Loucy (cell line): ENCODE results near the gene ASB11.

ENCODE experiments used
- H2AFZ ChIP-seq: fragments of 200-600 bp; sonication (generic); 2 replicates; pipeline ENCODE4 v1.6.0; 2016; ENCODE audit warnings: antibody characterized with exemption, mild to moderate bottlenecking, low read length, moderate library complexity
- H3F3A ChIP-seq: fragments of 200-600 bp; 2 replicates; pipeline ENCODE4 v1.6.0; 2016; ENCODE audit warnings: antibody characterized with exemption, low read depth, mild to moderate bottlenecking
- H3K27me3 ChIP-seq: fragments of 200-600 bp; sonication (generic); 2 replicates; pipeline ENCODE4 v1.6.1; 2014; ENCODE audit warnings: low read length, mild to moderate bottlenecking; ENCODE audit not compliant: insufficient read depth, poor library complexity, severe bottlenecking
- H3K36me3 ChIP-seq: fragments of 200-600 bp; sonication (generic); 2 replicates; pipeline ENCODE4 v1.6.1; 2016; ENCODE audit warnings: low read length; ENCODE audit not compliant: insufficient read depth
- H3K4me1 ChIP-seq: fragments of 200-600 bp; sonication (generic); 2 replicates; pipeline ENCODE4 v1.5.1; 2014; ENCODE audit warnings: low read length, mild to moderate bottlenecking; ENCODE audit not compliant: insufficient read depth, poor library complexity, severe bottlenecking
- H3K4me2 ChIP-seq: fragments of 200-600 bp; sonication (generic); 2 replicates; pipeline ENCODE4 v1.6.0; 2014; ENCODE audit warnings: antibody characterized with exemption, low read length, low read depth, mild to moderate bottlenecking; ENCODE audit not compliant: poor library complexity, severe bottlenecking
- H3K4me3 ChIP-seq: fragments of 200-600 bp; sonication (generic); 2 replicates; pipeline ENCODE4 v1.5.1; 2014; ENCODE audit warnings: low read length, mild to moderate bottlenecking, mixed read lengths; ENCODE audit not compliant: poor library complexity, severe bottlenecking
- H3K79me2 ChIP-seq: fragments of 200-600 bp; sonication (generic); 2 replicates; pipeline ENCODE4 v1.6.1; 2014; ENCODE audit warnings: low read length; ENCODE audit not compliant: insufficient read depth
- H3K9ac ChIP-seq: fragments of 200-600 bp; sonication (generic); 2 replicates; pipeline ENCODE4 v1.6.0; 2014; ENCODE audit warnings: mild to moderate bottlenecking, low read depth, low read length, moderate library complexity; ENCODE audit not compliant: poor library complexity, severe bottlenecking
- H3K9me2 ChIP-seq: fragments of 200-600 bp; sonication (generic); replicated peaks from 2 replicates; pipeline ENCODE4 v1.6.1; 2016; ENCODE audit warnings: low read depth, low read length, mixed read lengths
- H3K9me3 ChIP-seq: fragments of 200-600 bp; sonication (generic); 2 replicates; pipeline ENCODE4 v1.6.1; 2014; ENCODE audit warnings: mild to moderate bottlenecking, antibody characterized with exemption, low read length, low read depth; ENCODE audit not compliant: insufficient read depth
- H4K20me1 ChIP-seq: fragments of 200-600 bp; sonication (generic); 2 replicates; pipeline ENCODE4 v1.6.0; 2014; ENCODE audit warnings: antibody characterized with exemption, low read length, mild to moderate bottlenecking; ENCODE audit not compliant: insufficient read depth, poor library complexity, severe bottlenecking
- CTCF ChIP-seq: fragments of 200-600 bp; sonication (generic); conservative IDR thresholded peaks from 2 replicates; pipeline ENCODE4 v1.5.1; 2014; ENCODE audit warnings: mild to moderate bottlenecking, antibody characterized with exemption, low read length
- EZH2phosphoT487 ChIP-seq: fragments of 200-600 bp; IDR thresholded peaks from 2 replicates; pipeline ENCODE4 v1.6.1; 2018; ENCODE audit warnings: antibody characterized with exemption, mild to moderate bottlenecking, moderate library complexity, borderline replicate concordance

Gene ASB11

DNA sequence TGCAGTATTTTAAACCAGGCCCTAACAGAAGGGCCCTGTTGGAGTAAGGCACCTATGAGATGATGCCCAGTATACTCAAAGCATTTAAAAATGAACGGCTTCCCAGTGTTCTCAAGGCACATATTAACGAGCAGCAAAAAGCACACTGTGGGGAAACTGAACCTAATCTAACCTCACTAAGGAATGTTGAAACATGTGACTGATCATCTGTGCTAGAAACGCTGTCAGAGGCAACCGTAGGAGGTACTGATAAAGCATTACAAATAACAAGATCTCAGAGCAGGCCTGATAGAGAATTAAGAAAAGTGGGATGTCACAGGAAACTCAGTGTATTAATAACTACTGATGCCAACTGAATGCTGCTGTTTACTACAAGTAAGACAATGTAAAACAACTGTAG lies 69.5 kb downstream of the ASB11 start:
- H3K4me1 ChIP-seq: no peaks in the 10 kb centered on the region
- no peaks in the 10 kb centered on the region for H4K20me1 ChIP-seq
- no peaks in the 10 kb centered on the region for H3K27me3 ChIP-seq
- TF ChIP-seq CTCF (no peak), EZH2phosphoT487 (no peak)
- no peak overlapping the region for H3K9ac ChIP-seq
- no peak overlapping the region for H3K4me2 ChIP-seq
- no peaks in the 10 kb centered on the region for H3F3A ChIP-seq
- H3K9me3 ChIP-seq: no peaks in the 10 kb centered on the region
- no peak overlapping the region for H3K4me3 ChIP-seq
- H2AFZ ChIP-seq: no peak overlapping the region
- no peaks in the 10 kb centered on the region for H3K9me2 ChIP-seq
- no peaks in the 10 kb centered on the region for H3K36me3 ChIP-seq
- H3K79me2 ChIP-seq: no peaks in the 10 kb centered on the region

- Histone ChIP-seq H3K36me3 (no peaks in the 10 kb centered on the region), H3K4me3 (no peak overlapping the region), H3K4me2 (no peak overlapping the region), H3K9me3 (no peaks in the 10 kb centered on the region), H3K9ac (no peak overlapping the region), H4K20me1 (no peaks in the 10 kb centered on the region), H3F3A (no peaks in the 10 kb centered on the region), H3K4me1 (no peaks in the 10 kb centered on the region), H3K27me3 (no peaks in the 10 kb centered on the region), H3K79me2 (no peaks in the 10 kb centered on the region), H2AFZ (no peak overlapping the region), H3K9me2 (no peaks in the 10 kb centered on the region)
- TF ChIP-seq CTCF: no peak
These were observed 71.0 kb downstream of the ASB11 start for GRCh38 chrX:15244421-15244820.

DNA sequence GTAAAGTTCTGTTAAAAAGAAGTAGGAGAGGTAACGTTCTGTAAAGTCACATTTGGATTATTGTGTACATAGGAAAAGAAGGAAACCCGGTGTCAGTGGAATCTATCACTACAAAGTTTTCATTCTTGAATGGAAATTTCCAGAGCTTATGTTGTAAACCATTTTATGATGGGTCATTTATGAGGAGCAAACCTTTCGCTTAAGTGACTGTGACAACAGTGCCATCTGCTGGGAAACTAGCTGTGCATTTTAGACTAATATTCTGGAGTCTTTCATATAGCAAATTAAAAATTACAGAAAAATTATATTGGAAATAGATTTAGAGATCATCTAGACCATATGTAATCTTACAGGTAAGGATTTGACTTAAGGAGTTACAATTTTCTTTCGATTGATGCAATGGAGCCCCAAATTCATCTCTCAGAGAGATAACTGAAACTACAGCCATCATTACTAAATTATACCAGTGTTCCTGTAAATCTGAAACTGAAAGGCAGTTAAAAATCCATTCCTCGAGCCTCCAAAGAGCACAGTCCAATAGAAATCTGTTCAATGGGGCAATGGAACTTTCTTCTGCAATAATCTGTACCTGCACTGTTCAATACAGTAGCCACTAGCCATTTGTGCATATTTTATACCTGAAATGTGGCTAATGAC lies 72.4 kb downstream of the ASB11 start:
- H3K79me2 ChIP-seq: no peaks in the 10 kb centered on the region
- H4K20me1 ChIP-seq: no peaks in the 10 kb centered on the region
- no peak overlapping the region for H3K9ac ChIP-seq
- H3K9me2 ChIP-seq: no peaks in the 10 kb centered on the region
- H2AFZ ChIP-seq: no peak overlapping the region
- no peaks in the 10 kb centered on the region for H3K36me3 ChIP-seq
- no peaks in the 10 kb centered on the region for H3K27me3 ChIP-seq
- no peak overlapping the region for H3K4me2 ChIP-seq
- H3F3A ChIP-seq: no peaks in the 10 kb centered on the region
- H3K4me3 ChIP-seq: no peak overlapping the region
- H3K9me3 ChIP-seq: no peaks in the 10 kb centered on the region
- peak; percentile 59 for TF ChIP-seq CTCF
- no peak for TF ChIP-seq EZH2phosphoT487
- H3K4me1 ChIP-seq: no peaks in the 10 kb centered on the region
